ENCODE measurements around the gene ZNF771. TPM values are rescaled to one million over a fixed set of nuclear protein-coding genes. Genes with fewer than 3 reads are reported as not detected.

ZNF771 gene
- 1 to 10 TPM; 3.2 to 4.4 TPM for total RNA-seq
- long read RNA-seq, transcript ZNF771-201 (3 exons, 2,371 nt) = major isoform, 5 of 8 reads
- long read RNA-seq, partial matches to known transcripts = 1 of 8 reads
- long read RNA-seq, other reads (novel, unspliced or antisense) = 1 of 8 reads

DNA sequence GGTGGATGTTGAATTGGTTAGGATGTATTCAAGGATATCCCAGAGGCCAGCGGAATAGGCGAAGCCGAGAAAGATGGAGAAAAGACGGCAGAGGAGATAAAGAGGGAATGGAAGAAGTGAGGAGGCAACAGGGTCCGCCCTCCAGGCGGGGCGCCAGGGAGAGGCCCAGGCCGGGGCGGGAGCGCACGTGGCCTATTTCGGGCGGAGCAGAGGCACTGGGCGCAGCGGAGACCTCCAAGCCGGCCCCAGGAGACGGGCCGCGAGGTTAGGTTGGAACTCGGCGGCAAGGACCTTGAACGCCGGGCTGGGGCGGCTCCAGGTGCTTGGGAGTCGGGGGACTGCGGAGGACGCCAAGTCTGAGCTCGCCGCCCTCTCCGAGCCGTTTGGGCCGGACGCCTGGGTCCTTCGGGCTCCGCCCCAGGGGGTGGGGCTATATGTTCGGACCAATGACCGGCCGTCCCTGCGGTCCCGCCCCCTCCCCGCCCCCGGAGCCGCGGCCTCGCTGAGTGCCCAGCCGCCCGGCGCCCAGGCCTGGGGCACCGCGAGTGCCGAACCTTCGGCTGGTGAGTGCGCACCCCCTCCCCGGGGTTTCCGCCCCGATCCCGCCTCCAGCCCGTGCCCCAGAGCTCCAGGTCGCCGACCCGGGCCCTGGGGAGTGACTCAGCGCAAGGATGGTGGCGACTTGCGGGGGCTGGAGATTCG lies at the start of gene ZNF771:
Gene ZNF771, plus strand, starts transcription at position 505 of the 702 bp plus-strand sequence. CDS start 448 bp downstream, outside the sequence.
- DNase-seq (peak; percentile 94 to 99), ATAC-seq (peak; percentile 95)
- intact Hi-C loops (cut with DNase I, micrococcal nuclease) = no loop called here

DNA sequence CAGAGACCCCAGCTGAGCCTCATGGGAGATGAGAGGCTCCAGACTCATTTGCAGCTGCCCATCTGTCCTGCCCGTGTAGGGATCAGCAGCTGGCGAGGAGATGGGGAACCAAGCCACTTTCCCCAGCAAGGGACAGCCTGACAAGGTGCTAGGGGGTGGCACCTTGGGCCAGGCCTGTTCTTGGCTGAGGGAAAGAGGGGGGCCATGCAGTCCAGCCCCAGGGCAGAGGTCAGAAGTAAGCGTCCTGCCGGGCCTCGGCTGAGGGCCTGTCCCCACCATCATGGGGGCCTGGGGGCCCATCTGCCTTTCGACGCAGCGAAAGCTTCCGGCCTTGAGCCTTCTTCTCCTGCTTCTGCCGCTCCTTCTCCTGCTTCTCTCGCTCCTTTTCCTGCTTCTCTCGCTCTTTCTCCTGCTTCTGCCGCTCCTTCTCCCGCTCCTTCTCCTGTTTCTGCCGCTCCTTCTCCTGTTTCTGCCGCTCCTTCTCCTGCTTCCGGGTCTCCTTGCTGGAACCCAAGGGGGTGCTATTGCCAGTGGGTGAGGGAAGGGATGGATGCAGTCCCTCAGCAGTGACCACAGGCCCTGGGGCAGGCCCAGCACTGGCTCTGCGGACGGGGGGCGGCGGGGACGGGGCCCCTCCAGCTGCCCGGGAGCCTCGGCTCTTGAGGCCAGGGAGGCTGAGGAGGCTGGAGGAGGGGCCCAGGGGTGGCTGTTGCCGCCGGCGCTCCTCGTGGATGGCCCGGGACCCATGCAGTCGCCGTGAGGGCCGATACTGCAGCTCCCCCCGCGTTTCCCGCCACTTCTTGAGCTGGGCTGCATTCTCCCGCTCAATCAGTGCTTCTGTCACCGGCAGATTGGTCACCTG lies 49.5 kb upstream of the ZNF771 start:
- intact Hi-C loops (cut with DNase I, micrococcal nuclease) = no loop called here
- ATAC-seq = no peak
- no peak for DNase-seq

DNA sequence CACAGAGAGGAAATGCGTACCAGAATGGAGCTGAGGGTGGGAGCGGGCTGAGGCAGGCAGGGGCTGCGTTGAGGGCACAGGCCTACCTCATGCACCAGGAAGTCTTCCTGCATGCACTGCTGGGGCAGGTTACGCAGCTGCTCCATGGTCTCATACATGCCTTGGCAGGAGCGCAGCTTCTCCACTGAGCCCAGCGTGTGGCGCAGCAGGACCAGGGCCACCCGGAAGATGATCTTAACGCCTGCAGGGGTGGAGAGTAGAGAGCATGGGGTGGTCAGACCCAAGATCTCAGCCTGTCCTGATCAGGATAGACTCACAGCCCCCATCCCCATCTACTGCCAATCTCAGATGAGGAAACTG lies 48.8 kb upstream of the ZNF771 start:
- intact Hi-C loops (cut with DNase I, micrococcal nuclease) = no loop called here
- DNase-seq (no peak), ATAC-seq (no peak)

DNA sequence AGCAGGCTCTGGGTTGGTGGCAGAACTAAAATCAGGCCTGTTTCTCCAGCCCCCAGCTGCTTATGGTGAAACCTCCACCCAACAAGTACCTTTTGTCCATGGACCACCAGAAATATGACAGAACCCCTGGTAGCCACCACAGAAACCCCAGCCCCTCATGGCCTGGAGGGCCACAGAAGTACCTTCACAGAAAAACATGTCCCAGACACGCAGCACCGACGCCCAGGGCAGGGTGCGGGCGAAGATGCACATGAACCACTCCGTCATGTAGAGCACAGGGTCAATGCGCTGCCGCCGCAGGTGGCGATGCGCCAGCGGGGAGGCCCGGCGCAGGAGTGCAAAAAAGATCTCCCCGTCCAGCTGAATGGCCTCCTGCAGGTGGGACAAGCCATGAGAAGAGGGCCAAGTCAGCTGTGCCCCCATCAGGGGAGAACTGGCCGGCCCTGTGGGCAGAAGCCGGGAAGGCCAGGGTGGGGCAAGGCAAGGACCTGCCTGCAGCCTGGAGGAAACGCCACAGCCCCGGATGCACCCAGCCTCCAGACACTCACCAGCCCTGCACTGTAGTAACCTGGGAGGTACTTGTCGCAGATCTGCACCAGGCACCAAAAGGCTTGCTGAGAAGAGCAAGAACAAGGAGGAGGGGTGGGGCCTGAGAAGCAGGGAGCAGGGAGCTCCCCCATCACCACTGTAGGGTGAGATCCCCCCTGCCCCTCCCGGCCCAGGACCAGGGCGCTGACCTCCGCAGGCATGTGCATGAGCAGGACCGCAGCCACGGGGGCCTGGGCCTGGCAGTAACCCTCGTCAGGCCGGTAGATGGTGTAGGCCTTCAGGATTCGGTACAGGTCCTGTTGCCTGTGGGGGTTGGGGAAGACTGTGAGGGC lies 48.2 kb upstream of the ZNF771 start:
- intact Hi-C loops (cut with DNase I, micrococcal nuclease) = no loop called here

DNA sequence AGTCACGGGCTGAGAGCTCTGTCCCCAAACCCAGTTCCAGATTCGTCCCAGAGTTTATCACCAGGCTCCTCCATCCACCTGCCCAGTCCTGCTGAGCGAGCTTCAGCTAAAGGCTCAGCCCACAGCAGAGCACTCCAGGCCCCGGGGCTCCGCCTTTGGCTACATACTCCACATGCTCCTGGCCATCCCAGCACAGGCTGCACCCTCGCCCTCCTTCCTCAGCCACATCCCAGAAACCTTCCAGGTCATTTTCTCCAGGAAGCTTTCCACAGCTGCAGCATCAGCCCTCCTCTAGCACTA lies 47.6 kb upstream of the ZNF771 start:
- intact Hi-C loops (cut with DNase I, micrococcal nuclease) = no loop called here
- ATAC-seq (no peak), DNase-seq (no peak)

More for the DNA sequence above, 48.2 kb upstream of the ZNF771 start:
- DNase-seq (no peak), ATAC-seq (no peak)

DNA sequence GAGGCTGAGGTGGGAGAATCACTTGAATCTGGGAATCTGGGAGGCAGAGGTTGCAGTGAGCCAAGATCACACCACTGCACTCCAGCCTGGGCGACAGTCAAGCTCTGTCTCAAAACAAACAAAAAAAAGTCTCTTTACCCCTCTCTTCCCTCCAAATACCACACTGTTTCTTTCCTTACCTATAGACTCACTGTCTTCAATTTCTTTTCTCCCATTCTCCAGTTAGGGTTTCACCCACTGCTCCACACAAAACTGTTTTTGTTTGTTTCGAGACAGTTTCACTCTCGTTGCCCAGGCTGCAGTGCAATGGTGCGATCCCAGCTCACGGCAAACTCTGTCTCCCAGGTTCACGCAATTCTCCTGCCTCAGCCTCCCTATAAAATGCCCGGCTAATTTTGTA lies 46.2 kb upstream of the ZNF771 start:
- intact Hi-C loops (cut with DNase I, micrococcal nuclease) = no loop called here
- ATAC-seq (no peak), DNase-seq (no peak)

DNA sequence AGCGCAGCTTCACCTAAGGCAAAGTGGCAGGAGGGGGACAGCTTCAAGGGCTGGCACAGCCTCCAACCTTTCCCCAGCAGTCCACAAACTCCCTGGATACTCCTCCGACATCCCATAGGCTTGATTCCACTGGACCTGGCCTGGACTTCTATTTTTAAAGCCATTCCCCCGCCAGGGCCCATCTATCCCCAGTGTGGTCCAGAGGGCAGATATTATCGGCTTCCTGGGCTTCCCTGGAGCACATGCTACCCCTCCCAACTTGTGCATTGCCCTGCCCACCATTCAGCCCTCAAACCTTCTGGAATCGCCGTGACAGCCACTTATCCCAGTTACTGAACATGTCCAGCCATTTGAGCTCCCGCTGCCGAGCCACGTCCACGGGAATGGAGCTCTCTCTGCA lies 42.2 kb upstream of the ZNF771 start:
- no peak for DNase-seq
- intact Hi-C loops (cut with DNase I, micrococcal nuclease) = no loop called here
- no peak for ATAC-seq

DNA sequence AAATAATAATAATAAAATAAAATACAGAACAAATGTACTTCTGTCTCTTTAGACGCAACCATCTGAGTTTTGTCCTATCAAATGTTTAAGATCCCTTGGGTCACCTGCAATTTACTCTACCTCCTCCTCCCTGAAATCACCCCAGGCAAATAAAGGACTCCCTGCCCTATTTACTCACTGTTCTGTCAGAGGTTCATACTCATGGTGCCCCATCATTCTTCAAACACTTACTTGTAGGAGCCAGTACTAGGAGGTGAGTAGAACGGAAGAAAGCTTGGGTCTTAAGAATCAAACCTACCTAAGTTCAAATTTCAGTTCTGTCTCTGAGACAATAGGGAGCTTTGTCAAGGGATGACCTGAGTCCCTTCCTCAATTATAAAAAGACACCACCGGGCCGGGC lies 40.9 kb upstream of the ZNF771 start:
- intact Hi-C loops (cut with DNase I, micrococcal nuclease) = no loop called here
- no peak for ATAC-seq
- no peak for DNase-seq

DNA sequence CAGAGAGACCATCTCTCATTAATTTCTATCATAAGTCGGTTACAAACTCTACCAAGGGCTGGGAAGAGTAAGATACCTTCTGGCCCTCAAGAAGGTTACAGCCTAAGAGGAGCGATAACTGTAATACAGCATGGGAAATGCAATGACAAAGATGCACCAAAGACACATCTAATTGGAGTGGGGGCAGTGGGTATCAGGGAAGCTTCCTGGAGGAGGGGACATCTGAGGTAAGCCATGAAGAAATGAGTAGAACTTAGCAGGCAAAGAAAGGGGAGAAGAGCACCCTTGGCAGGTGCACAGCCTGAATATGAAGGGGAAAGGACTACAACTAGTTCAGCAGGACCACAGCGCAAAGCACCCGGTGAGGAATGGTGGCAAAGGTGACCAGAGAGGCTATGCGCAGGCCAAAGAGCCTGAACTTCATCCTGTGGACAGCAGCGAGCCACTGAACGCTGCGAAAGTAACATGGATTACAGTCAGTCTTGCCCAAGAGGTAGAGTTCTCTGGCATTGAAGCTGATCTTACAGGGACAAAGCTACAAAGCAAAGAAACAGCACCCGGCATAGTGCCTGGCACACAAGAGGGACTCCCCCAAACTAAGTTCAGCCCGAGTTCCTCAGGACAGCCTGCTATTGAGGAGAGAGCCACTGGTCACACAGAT lies 39.9 kb upstream of the ZNF771 start:
- intact Hi-C loops (cut with DNase I, micrococcal nuclease) = no loop called here
- ATAC-seq (no peak), DNase-seq (no peak)

DNA sequence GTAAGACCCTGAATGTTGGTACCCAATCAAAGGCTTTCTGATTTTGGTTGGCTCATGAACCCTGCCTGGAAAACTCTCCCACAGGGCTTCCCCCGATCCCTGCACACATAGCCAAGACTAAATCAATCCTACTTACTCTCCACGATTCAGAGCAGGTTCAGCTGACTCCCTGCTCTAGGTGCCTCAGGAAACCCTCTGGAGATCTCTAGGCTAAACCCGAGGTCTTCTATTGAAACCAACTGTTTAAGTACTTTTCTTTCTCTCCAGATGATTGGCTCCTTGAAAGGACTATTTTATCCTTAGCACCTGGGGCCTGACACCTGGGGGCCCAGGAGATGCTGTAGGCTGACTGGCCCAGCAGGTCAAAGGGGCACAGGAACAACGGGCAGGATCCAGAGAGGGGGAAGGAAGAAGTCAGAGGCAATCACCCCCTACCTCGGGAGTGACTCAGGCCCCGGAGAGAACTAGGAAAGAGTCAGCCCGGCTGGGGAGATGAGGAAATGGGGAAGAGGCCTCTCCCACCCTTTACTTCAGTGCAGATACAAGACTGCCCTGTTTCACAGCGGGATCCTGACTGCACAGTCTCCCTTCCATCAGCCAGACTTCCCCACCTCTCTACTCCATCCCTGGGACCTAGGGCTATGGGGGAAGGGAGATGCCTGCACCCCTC lies 39.1 kb upstream of the ZNF771 start:
- intact Hi-C loops (cut with DNase I, micrococcal nuclease) = no loop called here
- ATAC-seq = no peak

DNA sequence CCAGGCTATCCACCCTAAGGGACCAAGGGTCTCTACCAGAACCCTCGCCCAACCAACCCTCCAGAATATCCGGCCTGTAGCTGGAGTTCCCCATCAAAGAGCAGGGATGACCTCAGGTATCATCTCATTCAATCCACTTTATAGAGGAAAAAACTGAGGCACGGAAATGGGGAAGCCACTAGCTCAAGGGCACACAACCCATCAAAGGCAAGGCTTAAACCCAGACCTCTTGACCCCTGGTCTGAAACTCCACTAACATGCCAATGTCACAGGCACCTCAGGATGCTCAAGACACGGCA lies 38.7 kb upstream of the ZNF771 start:
- DNase-seq (no peak), ATAC-seq (no peak)
- intact Hi-C loops (cut with DNase I, micrococcal nuclease) = no loop called here

More for the DNA sequence above, 39.1 kb upstream of the ZNF771 start:
- peak in 1 of 2 donors; percentile 23 for DNase-seq

DNA sequence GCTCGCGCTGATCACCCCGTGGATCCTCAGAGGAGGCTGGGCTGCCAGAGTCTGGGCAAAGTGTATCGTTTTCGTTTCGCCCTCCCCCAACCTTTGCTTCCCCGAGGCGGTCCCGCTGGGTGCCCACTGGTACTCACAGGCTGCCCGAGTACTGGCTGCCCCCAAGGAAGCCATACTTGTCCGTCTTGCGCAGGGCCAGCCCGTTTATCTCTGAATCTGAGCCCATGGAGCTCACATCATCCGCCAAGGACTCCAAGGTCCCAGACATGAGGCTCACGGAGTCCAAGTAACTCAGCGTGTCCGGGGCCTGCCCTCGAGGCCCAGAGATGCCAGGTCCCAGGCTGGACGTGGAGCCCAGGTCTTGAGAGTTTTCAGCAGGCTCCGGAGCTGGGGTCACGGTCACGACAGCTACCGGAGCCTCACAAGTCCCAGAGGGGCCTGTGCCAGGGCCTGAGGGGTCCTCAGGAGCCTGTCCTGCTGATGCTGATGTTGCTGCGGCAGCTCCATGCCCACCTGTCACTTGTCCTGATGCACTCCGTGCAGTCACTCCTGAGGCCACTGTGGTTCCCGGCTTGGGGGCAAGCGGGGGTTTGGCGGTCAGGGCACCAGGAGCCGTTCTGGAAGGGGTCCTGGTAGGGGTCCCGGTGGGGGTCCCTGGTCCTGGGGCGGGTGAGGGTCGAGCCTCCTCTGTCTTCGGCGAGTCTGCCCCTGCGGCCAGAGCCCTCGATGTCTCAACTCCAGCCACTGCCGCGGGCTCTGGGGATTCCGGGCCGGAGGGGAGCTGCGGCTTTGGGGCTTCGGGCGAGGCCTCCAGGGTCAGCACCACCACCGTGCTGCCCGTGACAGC lies 38.1 kb upstream of the ZNF771 start:
- intact Hi-C loops (cut with DNase I, micrococcal nuclease) = no loop called here
- DNase-seq (peak in 1 of 2 donors; percentile 35), ATAC-seq (no peak)

DNA sequence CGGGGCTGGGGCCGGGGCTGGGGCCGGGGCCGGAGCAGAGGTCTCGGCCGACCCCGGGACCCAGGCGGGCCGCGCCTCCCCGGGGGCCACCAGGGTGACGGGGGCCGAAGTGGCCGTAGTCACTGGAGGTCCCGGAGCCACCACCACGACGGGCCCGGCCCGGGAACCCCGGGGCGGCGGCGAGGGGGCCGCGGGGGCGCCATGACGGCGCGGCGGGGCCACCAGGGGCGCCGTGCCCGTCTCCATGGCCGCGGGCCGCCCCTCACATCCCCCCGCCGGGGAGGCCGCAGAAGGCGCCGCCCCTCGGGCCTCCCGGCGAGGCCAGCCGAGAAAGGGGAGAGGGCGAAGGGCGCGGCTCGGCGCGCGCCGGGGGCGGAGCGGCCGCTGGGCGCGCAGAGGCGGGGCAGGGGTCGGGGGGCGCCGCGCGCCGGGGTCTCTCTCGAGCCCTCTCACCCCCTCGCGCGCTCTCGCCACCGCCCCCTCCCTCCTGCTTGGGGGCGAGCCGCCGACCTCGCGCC lies 37.4 kb upstream of the ZNF771 start:
- intact Hi-C loops (cut with DNase I, micrococcal nuclease) = no loop called here
- DNase-seq = no peak
- ATAC-seq = no peak

DNA sequence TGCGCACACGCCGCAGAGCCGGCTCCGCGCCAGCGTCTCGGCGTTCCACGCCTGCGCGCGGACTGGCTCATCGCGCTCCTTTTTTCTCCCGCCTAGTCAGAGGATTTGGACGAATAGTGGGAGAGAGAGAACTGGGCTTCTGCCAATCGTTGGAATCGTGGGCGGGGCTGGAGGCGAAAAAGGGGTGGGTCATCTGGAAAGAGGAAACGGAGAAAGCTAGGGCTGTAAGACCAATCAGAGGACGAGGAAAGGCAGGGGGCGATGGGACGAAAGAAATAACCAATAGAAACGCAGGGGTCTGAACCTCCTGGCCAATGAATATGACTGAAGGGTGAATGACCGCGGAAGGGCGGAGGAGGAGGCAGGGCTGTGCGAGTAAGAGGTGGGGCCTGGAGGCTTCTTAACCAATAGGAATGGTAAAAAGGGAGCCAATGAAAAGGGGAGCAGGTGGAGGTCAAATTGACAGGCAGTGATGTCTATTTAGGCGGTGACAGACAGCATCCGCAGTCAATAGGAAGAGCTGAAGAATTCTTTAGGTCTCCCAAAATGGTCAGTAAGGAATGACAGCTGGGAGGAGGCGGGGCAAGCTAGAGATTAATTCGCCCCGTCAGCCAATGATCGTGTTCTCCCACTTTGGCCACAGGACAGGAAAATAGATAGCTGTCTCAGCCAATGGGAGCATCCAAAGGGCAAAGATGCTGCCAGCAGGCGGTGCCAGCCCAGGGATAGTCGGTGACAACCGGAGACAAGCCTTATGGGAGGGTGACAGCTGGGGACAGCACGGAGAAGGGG lies 36.8 kb upstream of the ZNF771 start, which contains the start of gene TBC1D10B:
Gene TBC1D10B, minus strand, starts transcription at position 39 of the 792 bp plus-strand sequence. CDS start 311 bp downstream, outside the sequence.
- ATAC-seq (peak; percentile 80), DNase-seq (peak; percentile 98 to 99)
- intact Hi-C loops (cut with DNase I, micrococcal nuclease) = no loop called here

DNA sequence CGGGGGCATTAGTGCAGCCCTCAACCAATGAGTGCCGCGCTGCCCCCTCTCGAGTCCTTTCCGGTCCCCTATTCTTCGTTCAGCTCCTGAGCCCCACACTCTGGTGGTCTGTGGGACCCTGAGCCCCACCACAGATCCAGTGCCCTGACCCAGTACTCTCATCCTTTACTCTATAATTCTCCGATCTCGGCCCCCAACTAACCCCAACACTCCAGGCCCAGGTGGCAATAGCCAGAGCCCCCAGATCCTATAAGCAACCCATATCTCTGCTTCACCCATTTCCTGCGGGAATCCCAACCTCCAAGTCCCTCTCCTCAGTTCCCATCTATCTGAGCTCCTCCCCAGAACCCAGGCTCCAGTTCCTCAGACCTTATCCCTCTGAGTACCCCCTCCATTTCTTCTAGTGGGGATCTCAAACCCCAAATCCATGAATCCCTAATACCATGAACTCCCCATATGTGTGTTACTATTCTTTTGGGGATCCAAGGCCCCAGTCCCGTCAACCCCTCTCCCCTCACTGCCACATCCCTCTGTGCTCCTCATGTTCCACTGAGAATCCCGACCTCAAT lies 36.1 kb upstream of the ZNF771 start:
- intact Hi-C loops (cut with DNase I, micrococcal nuclease) = no loop called here
- DNase-seq (no peak), ATAC-seq (no peak)

DNA sequence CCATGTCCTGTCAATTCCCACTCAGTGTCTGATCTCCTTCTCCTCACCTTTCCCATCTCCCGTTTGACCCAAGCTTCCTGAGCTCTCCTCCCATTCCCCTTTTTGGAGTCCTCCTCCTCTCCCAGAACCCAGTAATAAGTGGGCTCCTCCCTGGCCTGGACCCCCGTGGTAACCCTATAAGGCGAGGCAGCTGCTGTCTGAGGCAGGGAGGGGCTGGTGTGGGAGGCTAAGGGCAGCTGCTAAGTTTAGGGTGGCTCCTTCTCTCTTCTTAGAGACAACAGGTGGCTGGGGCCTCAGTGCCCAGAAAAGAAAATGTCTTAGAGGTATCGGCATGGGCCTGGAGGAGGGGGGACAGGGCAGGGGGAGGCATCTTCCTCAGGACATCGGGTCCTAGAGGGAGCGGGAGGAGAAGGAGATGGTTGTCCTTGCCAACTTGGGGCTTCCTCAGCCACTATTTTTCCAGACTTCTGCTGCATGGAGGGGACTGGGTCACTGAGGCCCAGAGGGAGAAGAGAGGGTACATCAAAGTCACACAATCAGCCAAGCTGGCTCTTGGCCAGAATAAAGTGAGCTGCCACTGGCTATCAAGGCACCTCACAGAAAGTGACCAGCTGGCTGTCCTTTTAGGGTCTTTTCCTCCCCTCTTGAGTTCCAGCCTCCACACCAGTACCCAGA lies 35.2 kb upstream of the ZNF771 start:
- intact Hi-C loops (cut with DNase I, micrococcal nuclease) = no loop called here
- DNase-seq = no peak
- ATAC-seq = no peak

Data from left colon (tissue), 2 donors.